HUES6 (cell line): ENCODE data around the gene BEND7.

Source experiments
- H3K27ac ChIP-seq: 2 replicates; pipeline ENCODE4 v1.7.0; 2013; ENCODE audit warnings: low read depth, mild to moderate bottlenecking, low read length, inconsistent platforms
- H3K27me3 ChIP-seq: 2 replicates; pipeline ENCODE4 v1.6.1; 2013; ENCODE audit warnings: low read length; ENCODE audit not compliant: control insufficient read depth, insufficient read depth
- H3K36me3 ChIP-seq: 2 replicates; pipeline ENCODE4 v1.6.1; 2013; ENCODE audit warnings: low read length; ENCODE audit not compliant: control insufficient read depth, insufficient read depth
- H3K4me1 ChIP-seq: 2 replicates; pipeline ENCODE4 v1.6.1; 2013; ENCODE audit warnings: low read length; ENCODE audit not compliant: control insufficient read depth, insufficient read depth
- H3K4me3 ChIP-seq: 2 replicates; pipeline ENCODE4 v1.5.1; 2013; ENCODE audit warnings: low read depth, low read length
- H3K9ac ChIP-seq: one replicate; pipeline ENCODE4 v1.6.1; 2013; ENCODE audit warnings: mild to moderate bottlenecking, low read length
- H3K9me3 ChIP-seq: 2 replicates; pipeline ENCODE4 v1.6.1; 2013; ENCODE audit warnings: low read depth, low read length; ENCODE audit not compliant: control insufficient read depth, insufficient read depth

The BEND7 gene

DNA sequence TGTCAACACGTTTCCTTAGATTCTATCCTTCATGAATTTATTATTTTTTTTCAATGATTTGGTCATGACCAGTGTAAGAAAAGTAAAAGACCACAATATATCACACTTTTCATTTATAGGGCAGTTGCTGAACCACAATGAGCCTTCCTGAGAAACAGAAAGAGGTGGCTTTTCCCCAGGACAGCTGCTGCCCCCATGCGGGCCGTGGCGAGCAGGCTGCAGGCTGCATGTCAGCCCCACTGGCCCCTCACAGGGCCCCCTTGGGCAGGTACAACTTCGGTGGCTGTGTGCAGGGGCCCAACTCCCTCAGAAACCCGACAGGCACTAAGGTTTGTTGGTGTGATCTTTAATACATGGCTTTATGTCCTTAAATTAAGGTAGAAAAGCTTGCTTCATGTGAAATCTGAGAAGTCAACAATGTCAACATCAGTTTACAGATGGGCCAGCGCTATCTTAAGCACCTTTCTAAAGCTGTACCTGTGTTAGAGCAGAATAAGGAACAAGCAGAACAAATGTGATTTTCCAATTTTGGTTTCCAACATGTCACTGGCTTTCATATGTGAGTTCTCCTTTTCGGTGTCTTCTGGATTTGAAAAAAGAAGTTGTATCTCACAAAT is 10.6 kb downstream of the BEND7 start:
- Histone ChIP-seq H3K36me3 (no peaks in the 10 kb centered on the region), H3K27ac (no peak overlapping the region), H3K9me3 (no peaks in the 10 kb centered on the region), H3K4me3 (no peak overlapping the region), H3K9ac (no peak overlapping the region), H3K27me3 (no peaks in the 10 kb centered on the region), H3K4me1 (peaks cover 8% of the 10 kb centered on the region)

DNA sequence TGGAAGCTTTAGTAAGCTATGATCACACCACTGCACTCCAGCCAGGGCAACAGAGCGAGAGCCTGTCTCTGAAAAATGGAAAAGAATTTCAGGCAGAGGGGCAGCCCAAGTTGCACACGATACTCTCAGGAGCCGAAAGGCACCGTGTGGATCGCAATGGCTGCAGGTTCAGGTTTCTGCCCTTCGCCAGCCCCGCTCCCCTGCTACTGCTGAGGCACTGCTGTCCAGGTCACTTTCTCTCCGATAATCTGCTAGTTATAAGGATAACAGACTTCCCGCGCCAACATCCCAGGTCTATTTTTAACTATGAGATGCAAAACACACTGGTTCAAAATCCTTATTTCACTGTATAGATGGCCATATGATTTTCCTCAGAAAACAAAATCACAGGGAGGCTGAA is 11.1 kb downstream of the BEND7 start:
- no peak overlapping the region for H3K4me3 ChIP-seq
- peaks cover 8% of the 10 kb centered on the region for H3K4me1 ChIP-seq
- no peak overlapping the region for H3K27ac ChIP-seq
- H3K9ac ChIP-seq = no peak overlapping the region
- H3K9me3 ChIP-seq = no peaks in the 10 kb centered on the region
- no peaks in the 10 kb centered on the region for H3K27me3 ChIP-seq
- no peaks in the 10 kb centered on the region for H3K36me3 ChIP-seq

DNA sequence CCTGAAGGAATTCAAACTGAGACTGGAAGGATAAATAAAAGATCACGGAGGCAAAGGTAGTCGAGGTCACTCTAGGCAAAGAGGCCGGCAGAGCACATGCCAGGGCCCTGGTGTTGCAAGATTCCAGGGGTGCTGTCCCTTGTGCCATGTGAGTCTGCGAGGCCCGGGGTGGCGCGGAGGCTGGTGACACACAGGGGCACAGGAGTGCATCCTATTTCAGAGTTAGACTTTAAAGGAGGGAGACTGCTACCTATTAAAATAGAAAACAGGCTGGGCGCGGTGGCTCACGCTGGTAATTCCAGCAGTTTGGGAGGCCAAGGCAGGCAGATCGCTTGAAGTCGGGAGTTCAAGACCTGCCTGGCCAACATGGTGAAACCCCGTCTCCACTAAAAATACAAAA is 12.6 kb downstream of the BEND7 start:
- H3K9ac ChIP-seq = no peak overlapping the region
- no peak overlapping the region for H3K4me3 ChIP-seq
- H3K4me1 ChIP-seq = peaks cover 8% of the 10 kb centered on the region
- no peaks in the 10 kb centered on the region for H3K36me3 ChIP-seq
- no peaks in the 10 kb centered on the region for H3K9me3 ChIP-seq
- no peaks in the 10 kb centered on the region for H3K27me3 ChIP-seq
- H3K27ac ChIP-seq = no peak overlapping the region

DNA sequence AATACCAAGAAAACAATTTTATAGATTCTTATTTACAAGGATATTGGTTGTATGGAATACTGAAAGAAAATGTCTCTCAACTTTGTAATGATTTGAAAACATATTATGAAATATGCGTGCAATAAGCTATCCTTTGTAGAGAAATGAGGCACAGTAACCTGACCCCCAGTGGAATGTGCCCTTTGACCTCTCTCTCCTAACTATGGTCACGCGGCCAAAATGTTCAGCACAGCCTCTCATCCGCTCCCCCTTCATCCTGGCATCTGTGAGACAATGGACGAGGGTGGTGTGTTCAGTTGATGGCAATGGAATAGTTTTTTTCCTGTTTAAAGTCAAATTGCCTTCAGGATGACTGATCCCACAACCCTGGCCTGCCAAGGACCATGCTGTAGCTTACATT is 13.3 kb downstream of the BEND7 start:
- Histone ChIP-seq H3K4me1 (peaks cover 8% of the 10 kb centered on the region), H3K27ac (no peak overlapping the region), H3K4me3 (no peak overlapping the region), H3K36me3 (no peaks in the 10 kb centered on the region), H3K27me3 (no peaks in the 10 kb centered on the region), H3K9me3 (no peaks in the 10 kb centered on the region), H3K9ac (no peak overlapping the region)

DNA sequence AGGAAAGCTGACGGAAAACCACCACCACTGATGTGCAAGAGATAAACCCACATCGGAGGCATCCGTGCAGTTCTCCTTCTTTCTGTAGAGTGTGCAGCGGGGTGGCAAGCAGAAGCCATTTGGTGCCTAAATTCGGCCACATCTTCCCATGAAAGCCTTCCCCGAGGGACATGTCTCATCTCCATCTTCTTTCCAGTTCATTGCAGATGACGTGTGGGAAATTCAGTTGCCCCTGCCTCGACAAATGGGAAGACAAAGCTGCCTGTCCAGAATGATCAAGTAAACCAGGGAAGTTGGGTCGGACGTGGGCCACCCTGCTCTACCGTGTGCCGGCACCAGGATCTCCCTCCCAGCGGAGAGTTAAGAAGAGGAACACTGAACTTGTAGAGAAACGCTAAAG is 14.5 kb downstream of the BEND7 start:
- Histone ChIP-seq H3K36me3 (no peaks in the 10 kb centered on the region), H3K4me3 (no peak overlapping the region), H3K9me3 (no peaks in the 10 kb centered on the region), H3K27ac (no peak overlapping the region), H3K9ac (no peak overlapping the region), H3K27me3 (no peaks in the 10 kb centered on the region), H3K4me1 (no peaks in the 10 kb centered on the region)

DNA sequence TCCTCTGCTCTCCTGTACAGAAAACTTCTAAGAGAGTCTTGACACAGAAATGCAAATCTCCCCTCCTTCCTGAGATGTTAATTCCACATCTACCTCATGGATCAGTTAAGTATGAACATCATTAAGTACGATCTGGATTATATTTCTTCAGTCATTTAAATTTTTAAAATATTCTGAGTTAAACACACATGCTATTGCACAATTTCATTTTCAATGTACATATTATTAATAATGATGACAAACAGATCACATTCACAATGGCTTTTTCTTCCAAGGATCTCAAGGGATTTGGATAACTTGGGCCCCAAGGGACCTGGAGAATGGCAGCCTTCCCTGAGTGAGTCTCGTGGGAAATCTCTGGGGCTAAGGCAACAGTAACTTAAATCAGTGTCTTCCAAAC is 16.2 kb downstream of the BEND7 start:
- Histone ChIP-seq H3K27me3 (no peaks in the 10 kb centered on the region), H3K27ac (no peak overlapping the region), H3K9me3 (no peaks in the 10 kb centered on the region), H3K9ac (no peak overlapping the region), H3K36me3 (no peaks in the 10 kb centered on the region), H3K4me1 (no peaks in the 10 kb centered on the region), H3K4me3 (no peak overlapping the region)

DNA sequence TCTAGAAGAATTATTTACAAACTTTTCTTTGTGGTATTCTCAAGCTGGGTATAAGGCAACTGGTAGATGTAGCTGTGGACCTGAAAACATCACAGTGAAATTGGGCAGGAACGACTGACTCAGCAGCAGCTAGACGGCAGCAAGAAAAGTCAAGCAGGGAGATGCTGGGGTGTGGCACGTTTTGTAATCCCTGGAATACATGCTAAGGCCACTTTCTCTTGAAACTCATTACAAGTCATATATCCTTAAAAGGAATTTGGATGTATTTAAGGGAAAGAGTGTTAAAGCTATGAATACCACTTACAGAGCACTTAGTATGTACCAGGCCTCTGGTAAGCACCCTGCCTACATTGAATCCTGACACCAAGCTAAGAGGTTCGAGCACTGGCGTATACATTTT is 17.4 kb downstream of the BEND7 start:
- H3K27ac ChIP-seq = no peak overlapping the region
- no peak overlapping the region for H3K9ac ChIP-seq
- H3K4me1 ChIP-seq = no peaks in the 10 kb centered on the region
- no peaks in the 10 kb centered on the region for H3K36me3 ChIP-seq
- no peaks in the 10 kb centered on the region for H3K9me3 ChIP-seq
- no peak overlapping the region for H3K4me3 ChIP-seq
- H3K27me3 ChIP-seq = no peaks in the 10 kb centered on the region

DNA sequence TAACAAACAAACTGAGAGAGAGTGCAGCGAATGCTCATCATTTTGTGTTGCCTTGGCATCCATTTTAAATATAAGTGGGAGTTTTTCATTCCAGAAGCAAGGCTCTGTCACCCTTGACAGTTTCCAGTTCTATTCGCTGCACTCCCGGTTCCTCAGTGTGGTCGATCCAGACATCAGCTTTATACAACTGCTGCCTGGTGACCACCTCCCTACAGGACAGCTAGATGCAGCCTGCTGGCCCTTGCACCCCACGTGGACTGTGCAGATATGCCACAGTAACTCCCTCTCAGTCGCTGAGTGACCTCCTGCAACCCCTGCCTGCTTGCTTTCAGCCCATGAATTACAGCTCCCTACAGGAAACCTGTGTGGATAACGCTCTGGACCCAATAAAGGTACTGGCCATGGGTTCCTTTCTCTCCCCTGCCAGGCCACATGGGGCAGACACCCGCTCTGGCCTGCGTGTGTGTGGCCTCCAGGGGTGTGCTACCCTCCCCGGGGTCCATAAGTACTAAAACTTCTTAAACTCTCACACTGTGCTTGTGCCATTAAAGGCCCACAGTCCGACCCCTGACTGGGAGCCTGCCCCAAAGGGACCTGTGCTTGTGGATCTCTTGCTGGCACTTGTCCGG is 23.6 kb downstream of the BEND7 start:
- Histone ChIP-seq H3K4me1 (no peaks in the 10 kb centered on the region), H3K36me3 (no peaks in the 10 kb centered on the region)

DNA sequence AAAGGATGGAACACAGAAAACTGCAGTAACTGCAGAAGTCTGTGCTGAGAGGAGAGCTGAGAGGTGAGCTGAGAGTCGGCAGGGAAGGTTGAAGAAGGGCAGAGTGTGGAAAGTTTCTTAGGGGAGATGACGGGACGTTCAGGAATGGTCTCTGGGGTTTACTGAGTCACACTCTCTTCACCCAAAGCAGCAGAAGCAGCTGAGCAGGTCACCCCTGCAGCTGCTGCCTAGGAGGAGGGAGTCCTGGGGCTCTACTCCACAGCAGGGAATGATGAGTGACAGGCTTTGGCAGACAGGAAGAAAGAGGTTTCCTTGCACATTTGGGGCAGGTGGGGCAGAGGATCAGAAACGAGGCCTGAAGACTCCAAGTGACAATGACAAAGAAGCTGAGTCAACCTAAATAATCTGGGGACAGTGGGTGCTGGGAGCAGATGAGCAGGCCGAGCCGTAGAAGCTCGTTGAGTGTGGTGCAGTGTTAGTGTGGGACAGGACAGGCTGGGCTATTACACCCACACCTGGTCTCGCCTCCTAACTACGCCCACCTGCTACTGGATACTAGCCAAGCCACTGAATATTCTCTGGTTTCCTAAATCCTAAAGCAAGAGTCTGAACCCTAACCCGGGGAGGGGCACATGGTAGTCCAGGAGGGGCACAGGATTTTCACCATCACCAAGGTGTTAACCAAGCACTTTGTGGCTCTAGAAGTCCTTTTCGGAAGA is 24.9 kb downstream of the BEND7 start:
- Histone ChIP-seq H3K27ac (no peak overlapping the region), H3K36me3 (no peaks in the 10 kb centered on the region), H3K9me3 (no peaks in the 10 kb centered on the region), H3K4me1 (no peaks in the 10 kb centered on the region), H3K4me3 (no peak overlapping the region), H3K9ac (no peak overlapping the region), H3K27me3 (no peaks in the 10 kb centered on the region)

More for the DNA sequence above, 23.6 kb downstream of the BEND7 start:
- Histone ChIP-seq H3K27ac (no peak overlapping the region), H3K27me3 (no peaks in the 10 kb centered on the region), H3K9ac (no peak overlapping the region), H3K4me3 (no peak overlapping the region), H3K9me3 (no peaks in the 10 kb centered on the region)

DNA sequence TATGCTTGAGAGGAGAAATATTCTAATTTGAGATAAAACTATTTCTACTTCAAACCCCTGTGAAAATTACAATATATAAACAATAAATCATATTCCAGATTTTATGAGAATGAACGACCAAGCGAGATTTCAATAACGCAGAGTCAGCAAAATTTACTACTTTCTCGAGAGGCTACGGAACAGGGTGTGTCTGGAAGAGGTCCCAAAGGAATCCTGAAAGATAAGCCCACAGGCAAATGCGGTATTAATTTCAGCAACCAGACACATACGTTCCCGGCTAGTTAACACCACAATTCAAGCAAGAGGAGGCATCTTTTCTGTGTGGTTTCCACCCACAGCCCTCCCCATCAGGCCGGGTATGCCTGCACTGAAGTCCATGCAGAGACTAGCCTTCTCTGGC is 26.4 kb downstream of the BEND7 start:
- no peaks in the 10 kb centered on the region for H3K36me3 ChIP-seq
- H3K27ac ChIP-seq = no peak overlapping the region

DNA sequence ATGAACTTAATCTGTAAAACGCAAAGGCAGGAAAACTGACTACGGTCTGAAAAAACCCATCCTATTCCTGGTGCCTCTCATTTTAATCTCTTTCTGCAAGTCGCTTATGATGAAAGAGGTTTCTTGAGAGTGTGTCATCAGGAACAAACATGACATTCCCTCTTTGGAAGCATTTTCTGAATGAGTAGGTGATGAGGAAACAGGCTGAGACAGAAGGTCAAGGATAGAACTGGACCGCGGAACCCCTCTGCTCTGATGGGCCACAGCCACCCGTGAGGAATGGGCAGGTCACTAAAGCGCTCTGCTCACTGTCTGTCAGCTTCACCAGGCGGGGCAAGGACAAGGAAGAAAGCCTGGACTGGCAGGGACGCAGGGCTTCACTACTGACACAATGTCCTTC is 28.6 kb downstream of the BEND7 start:
- Histone ChIP-seq H3K9me3 (no peaks in the 10 kb centered on the region), H3K4me1 (no peaks in the 10 kb centered on the region), H3K9ac (no peak overlapping the region), H3K27ac (no peak overlapping the region), H3K4me3 (no peak overlapping the region), H3K36me3 (no peaks in the 10 kb centered on the region; the same call in 1 of the 2 replicates), H3K27me3 (no peaks in the 10 kb centered on the region)

More for the DNA sequence above, 26.4 kb downstream of the BEND7 start:
- Histone ChIP-seq H3K9me3 (no peaks in the 10 kb centered on the region), H3K4me3 (no peak overlapping the region), H3K9ac (no peak overlapping the region), H3K4me1 (no peaks in the 10 kb centered on the region), H3K27me3 (no peaks in the 10 kb centered on the region)
